C4-2B (cell line): ENCODE measurements around the gene EPC1.

Experiments used
- CTCF ChIP-seq: fragments of 450-650 bp; conservative IDR thresholded peaks from 2 replicates; pipeline ENCODE4 v1.5.1; 2017; ENCODE audit warnings: mild to moderate bottlenecking
- ZFX ChIP-seq: fragments of 450-650 bp; IDR thresholded peaks from 2 replicates; pipeline ENCODE4 v1.6.1; 2017

GRCh38 chr10:32338262-32338661 is 8.7 kb downstream of the EPC1 start:
- TF ChIP-seq CTCF = no peak
- TF ChIP-seq ZFX = no peak
